Left cardiac atrium (tissue), 4 donors: ENCODE measurements around the gene LIN7C. TPM values are rescaled to one million over a fixed set of nuclear protein-coding genes. Genes with fewer than 3 reads are reported as not detected.
"Not testable (repeated sequence)": the region's sequence is repeated elsewhere in the genome, so short reads cannot be mapped to it uniquely, and the experiment has no call there.

Source experiments
- ATAC-seq, 2 donors: fragments of 200-7000 bp; cut with Tn5 transposase; one replicate each; pipeline ENCODE4 v1.9.1; 2020; ENCODE audit warnings: mild to moderate bottlenecking in 2 of 2, moderate library complexity in 2 of 2
- DNase-seq: peaks from one replicate; pipeline ENCODE4 v3.0.0-alpha.2; 2020
- intact Hi-C, 2 donors: fragments of 100-400 bp; cut with DNase I; formaldehyde crosslinking; loops; one replicate each; pipeline versions ENCODE4 v1.14.1 to v1.15.1; 2022 to 2023
- long read RNA-seq: library from polyadenylated mRNA; unstranded; transcript quantifications from one replicate; pipeline ENCODE4 v2.0.0, GENCODE V29; 2021
- total RNA-seq, 2 donors: library from RNA; stranded (reverse); fragmentation: NEBNext Ultra II Directional; extraction: Animal tissue kit (Norgen Biotek cat#: 25700); gene quantifications; one replicate each; pipeline ENCODE4 v1.2.1, GENCODE V29; 2021
- donor health status: DM: no; HTN: yes; CAD: no.
- donor health status: DM: no; HTN: yes; CAD: no; lungs with severe emphysema.
- donor health status: DM: yes; HTN: yes; CAD: no.
- donor health status: Dilated cardiomyopathy.

Gene LIN7C
- total RNA-seq = 10 to 100 TPM; 15.4 to 24.2 TPM
- long read RNA-seq, full-length matches to known transcripts = 23 of 25 reads
- long read RNA-seq, partial matches to known transcripts = 0 of 25 reads
- long read RNA-seq, other reads (novel, unspliced or antisense) = 2 of 25 reads

- ATAC-seq (peak; percentile 99), DNase-seq (peak; percentile 96)
- intact Hi-C loops = no loop called here
Measured at GRCh38 chr11:27506200-27507182, at the start of gene LIN7C. Gene LIN7C (minus strand): TSS chr11:27506769. CDS start chr11:27506752, 17 bp downstream.

GRCh38 chr11:27555264-27555663, 48.7 kb upstream of the LIN7C start:
- ATAC-seq (no peak), DNase-seq (no peak)
- intact Hi-C loops = no loop called here

GRCh38 chr11:27553186-27553585, 46.6 kb upstream of the LIN7C start:
- ATAC-seq (no peak), DNase-seq (no peak)
- intact Hi-C loops = no loop called here

- intact Hi-C loops = no loop called here
- no peak for ATAC-seq
- DNase-seq = no peak
Measured at GRCh38 chr11:27552341-27552740, 45.8 kb upstream of the LIN7C start.

GRCh38 chr11:27551127-27551526, 44.6 kb upstream of the LIN7C start:
- no peak for ATAC-seq
- intact Hi-C loops = no loop called here
- no peak for DNase-seq

GRCh38 chr11:27545946-27546345, 39.4 kb upstream of the LIN7C start:
- no peak for DNase-seq
- intact Hi-C loops = no loop called here
- no peak for ATAC-seq

GRCh38 chr11:27545035-27545434, 38.5 kb upstream of the LIN7C start:
- no peak for DNase-seq
- intact Hi-C loops = no loop called here
- ATAC-seq = no peak

GRCh38 chr11:27541790-27542189, 35.2 kb upstream of the LIN7C start:
- intact Hi-C loops = no loop called here
- no peak for DNase-seq
- no peak for ATAC-seq

GRCh38 chr11:27540051-27540450, 33.5 kb upstream of the LIN7C start:
- ATAC-seq (no peak), DNase-seq (no peak)
- intact Hi-C loops = no loop called here

- intact Hi-C loops = no loop called here
- ATAC-seq (no peak), DNase-seq (no peak)
Measured at GRCh38 chr11:27535103-27535502, 28.5 kb upstream of the LIN7C start.

- intact Hi-C loops = no loop called here
- ATAC-seq = no peak
- DNase-seq = no peak
Measured at GRCh38 chr11:27532652-27533325, 26.2 kb upstream of the LIN7C start.

- DNase-seq (no peak), ATAC-seq (no peak)
- intact Hi-C loops = no loop called here
Measured at GRCh38 chr11:27528712-27529111, 22.1 kb upstream of the LIN7C start.

GRCh38 chr11:27526535-27526934, 20.0 kb upstream of the LIN7C start:
- ATAC-seq (no peak), DNase-seq (no peak)
- intact Hi-C loops = no loop called here

GRCh38 chr11:27525824-27526516, 19.4 kb upstream of the LIN7C start:
- DNase-seq = no peak
- intact Hi-C loops = no loop called here
- ATAC-seq = peak; percentile 87 to 89

- DNase-seq = no peak
- intact Hi-C loops = no loop called here
- no peak for ATAC-seq
Measured at GRCh38 chr11:27524155-27524554, 17.6 kb upstream of the LIN7C start.

GRCh38 chr11:27520226-27520625, 13.7 kb upstream of the LIN7C start:
- ATAC-seq = no peak

GRCh38 chr11:27518518-27518917, 11.9 kb upstream of the LIN7C start:
- no peak for DNase-seq
- ATAC-seq = no peak
- intact Hi-C loops = no loop called here

More at GRCh38 chr11:27520226-27520625, 13.7 kb upstream of the LIN7C start:
- intact Hi-C loops = no loop called here
- no peak for DNase-seq

GRCh38 chr11:27517490-27517889, 10.9 kb upstream of the LIN7C start:
- intact Hi-C loops, ATAC-seq: not testable (repeated sequence)

GRCh38 chr11:27514558-27514957, 8.0 kb upstream of the LIN7C start:
- ATAC-seq = peak; percentile 76 to 83
- intact Hi-C loops = no loop called here
- peak; percentile 27 for DNase-seq

More at GRCh38 chr11:27517490-27517889, 10.9 kb upstream of the LIN7C start:
- DNase-seq = not testable (repeated sequence)
